ENCODE measurements around the gene CLCN7.

The CLCN7 gene

DNA sequence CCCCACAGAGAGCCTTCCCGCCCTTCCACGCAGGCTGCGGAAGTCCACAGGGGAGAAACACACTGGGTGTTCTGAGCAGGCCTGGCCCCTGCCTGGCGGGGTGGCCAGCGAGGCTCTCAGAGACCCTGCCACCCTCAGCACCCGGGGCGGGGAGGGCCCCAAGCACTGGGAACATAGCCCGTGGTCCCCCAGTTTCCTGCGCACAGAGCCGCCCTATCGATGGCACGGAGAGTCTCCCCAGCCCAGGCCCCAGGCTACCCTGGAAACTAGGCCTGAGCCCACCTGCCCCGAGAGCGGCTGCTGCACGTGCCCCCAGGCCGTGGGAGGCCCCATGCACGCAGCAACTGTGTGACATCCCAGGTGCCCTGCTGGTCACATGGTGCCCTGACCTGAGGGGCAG lies 20.3 kb downstream of the CLCN7 start:
- no peaks in the 10 kb centered on the region for H3K4me1 ChIP-seq (ENCODE audit: control insufficient read depth in 2 of 2, insufficient read depth in 2 of 2, low read length in 2 of 2)
- no peak overlapping the region for H3K27ac ChIP-seq (ENCODE audit: low read depth in 2 of 2, low read length in 2 of 2)
- H3K27me3 ChIP-seq (ENCODE audit: control insufficient read depth in 2 of 2, insufficient read depth in 2 of 2, low read length in 2 of 2) = no peaks in the 10 kb centered on the region
- no peaks in the 10 kb centered on the region for H3K9me3 ChIP-seq (ENCODE audit: control insufficient read depth in 2 of 2, low read length in 2 of 2)
- no peak overlapping the region for H3K9ac ChIP-seq (ENCODE audit: low read depth in 1 of 2, low read length in 2 of 2)
- no peak overlapping the region for H3K4me3 ChIP-seq (ENCODE audit: low read length in 2 of 2)
- H3K36me3 ChIP-seq (ENCODE audit: control insufficient read depth in 2 of 2, insufficient read depth in 2 of 2, low read length in 2 of 2) = peaks cover 18 to 51% of the 10 kb centered on the region in 2 donors

DNA sequence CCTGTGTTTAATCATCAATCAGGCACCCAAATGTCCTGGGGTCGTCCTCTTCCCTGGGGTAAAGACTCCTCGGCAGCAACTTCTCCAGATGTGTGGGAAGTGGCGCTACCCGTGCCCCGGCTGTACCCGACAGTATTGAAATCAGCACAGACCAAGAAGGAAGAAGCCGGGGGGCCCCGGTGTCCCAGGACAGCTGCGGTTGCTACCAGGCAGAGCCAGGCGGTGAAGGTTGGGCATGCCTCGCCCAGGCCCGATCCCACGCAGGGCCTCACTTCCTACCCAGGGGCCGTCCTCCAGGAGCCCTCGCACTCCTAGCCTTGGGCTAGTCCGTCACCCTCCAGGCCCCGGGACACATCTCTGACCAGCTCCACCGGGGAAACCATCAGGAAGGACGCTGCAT lies 21.5 kb downstream of the CLCN7 start:
- Histone ChIP-seq H3K27me3 (ENCODE audit: control insufficient read depth in 2 of 2, insufficient read depth in 2 of 2, low read length in 2 of 2) (no peaks in the 10 kb centered on the region), H3K9me3 (ENCODE audit: control insufficient read depth in 2 of 2, low read length in 2 of 2) (no peaks in the 10 kb centered on the region), H3K36me3 (ENCODE audit: control insufficient read depth in 2 of 2, insufficient read depth in 2 of 2, low read length in 2 of 2) (peaks cover 16 to 46% of the 10 kb centered on the region in 2 donors), H3K27ac (ENCODE audit: low read depth in 2 of 2, low read length in 2 of 2) (no peak overlapping the region), H3K9ac (ENCODE audit: low read depth in 1 of 2, low read length in 2 of 2) (no peak overlapping the region), H3K4me1 (ENCODE audit: control insufficient read depth in 2 of 2, insufficient read depth in 2 of 2, low read length in 2 of 2) (no peaks in the 10 kb centered on the region), H3K4me3 (ENCODE audit: low read length in 2 of 2) (no peak overlapping the region)

DNA sequence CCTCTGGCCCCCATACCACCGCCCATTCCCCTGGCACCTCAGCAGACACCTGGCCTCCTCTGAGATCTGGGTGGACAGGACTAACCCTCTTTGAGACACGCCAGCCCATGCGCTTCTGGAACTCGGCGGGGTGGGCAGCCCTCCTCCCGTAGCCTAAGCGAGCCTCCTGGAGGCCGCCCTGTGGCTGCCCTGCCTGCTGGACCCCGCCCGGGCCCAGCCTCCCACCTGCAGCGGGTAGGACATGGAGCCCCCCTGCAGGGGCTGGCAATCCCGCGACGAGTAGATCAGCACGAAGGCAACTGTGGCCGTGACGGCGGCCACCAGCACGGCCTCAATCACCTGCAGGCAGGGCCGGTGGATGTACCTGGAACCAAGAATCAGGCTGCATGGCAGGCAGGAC lies 22.3 kb downstream of the CLCN7 start:
- Histone ChIP-seq H3K36me3 (ENCODE audit: control insufficient read depth in 2 of 2, insufficient read depth in 2 of 2, low read length in 2 of 2) (peaks cover 18 to 46% of the 10 kb centered on the region in 2 donors), H3K27me3 (ENCODE audit: control insufficient read depth in 2 of 2, insufficient read depth in 2 of 2, low read length in 2 of 2) (no peaks in the 10 kb centered on the region), H3K9ac (ENCODE audit: low read depth in 1 of 2, low read length in 2 of 2) (no peak overlapping the region), H3K4me1 (ENCODE audit: control insufficient read depth in 2 of 2, insufficient read depth in 2 of 2, low read length in 2 of 2) (no peaks in the 10 kb centered on the region), H3K9me3 (ENCODE audit: control insufficient read depth in 2 of 2, low read length in 2 of 2) (no peaks in the 10 kb centered on the region), H3K27ac (ENCODE audit: low read depth in 2 of 2, low read length in 2 of 2) (no peak overlapping the region), H3K4me3 (ENCODE audit: low read length in 2 of 2) (no peak overlapping the region)

DNA sequence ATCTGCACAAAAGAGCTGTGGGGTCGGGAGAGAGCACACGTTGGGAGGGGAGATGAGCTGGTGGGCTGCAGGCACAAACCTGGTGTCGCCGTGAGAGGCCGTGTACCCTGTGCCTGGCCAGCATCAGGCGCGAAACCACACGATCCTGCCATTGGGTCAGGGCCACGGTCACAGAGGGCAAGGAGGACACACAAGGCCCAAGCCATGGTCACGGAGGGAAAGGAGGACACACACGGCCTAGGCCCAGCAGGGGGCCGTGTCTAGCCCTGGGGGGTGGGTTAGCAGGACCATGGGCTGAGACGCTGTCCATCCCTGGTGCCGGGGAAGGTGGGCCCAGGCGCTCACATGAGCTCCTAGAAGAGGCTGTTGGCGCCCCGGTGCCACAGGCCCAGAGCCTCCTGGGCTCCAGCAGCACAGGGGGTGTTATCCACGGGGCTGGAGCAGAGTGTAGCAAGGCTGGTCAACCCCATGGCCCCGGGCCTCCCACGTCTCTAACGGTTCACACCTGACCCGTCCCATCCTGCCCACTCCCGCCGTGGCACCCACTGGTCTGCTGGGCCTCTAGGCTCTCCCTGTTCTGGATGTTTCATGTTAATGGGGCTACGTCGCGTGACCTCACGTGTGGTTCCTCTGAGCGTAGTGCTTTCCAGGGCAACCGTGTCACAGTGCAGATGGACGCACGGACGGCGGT lies 23.0 kb downstream of the CLCN7 start:
- no peaks in the 10 kb centered on the region for H3K4me1 ChIP-seq (ENCODE audit: control insufficient read depth in 2 of 2, insufficient read depth in 2 of 2, low read length in 2 of 2)
- no peak overlapping the region for H3K9ac ChIP-seq (ENCODE audit: low read depth in 1 of 2, low read length in 2 of 2)
- peaks cover 18 to 44% of the 10 kb centered on the region in 2 donors for H3K36me3 ChIP-seq (ENCODE audit: control insufficient read depth in 2 of 2, insufficient read depth in 2 of 2, low read length in 2 of 2)
- H3K4me3 ChIP-seq (ENCODE audit: low read length in 2 of 2) = no peak overlapping the region
- no peaks in the 10 kb centered on the region for H3K27me3 ChIP-seq (ENCODE audit: control insufficient read depth in 2 of 2, insufficient read depth in 2 of 2, low read length in 2 of 2)
- H3K27ac ChIP-seq (ENCODE audit: low read depth in 2 of 2, low read length in 2 of 2) = no peak overlapping the region
- H3K9me3 ChIP-seq (ENCODE audit: control insufficient read depth in 2 of 2, low read length in 2 of 2) = no peaks in the 10 kb centered on the region

DNA sequence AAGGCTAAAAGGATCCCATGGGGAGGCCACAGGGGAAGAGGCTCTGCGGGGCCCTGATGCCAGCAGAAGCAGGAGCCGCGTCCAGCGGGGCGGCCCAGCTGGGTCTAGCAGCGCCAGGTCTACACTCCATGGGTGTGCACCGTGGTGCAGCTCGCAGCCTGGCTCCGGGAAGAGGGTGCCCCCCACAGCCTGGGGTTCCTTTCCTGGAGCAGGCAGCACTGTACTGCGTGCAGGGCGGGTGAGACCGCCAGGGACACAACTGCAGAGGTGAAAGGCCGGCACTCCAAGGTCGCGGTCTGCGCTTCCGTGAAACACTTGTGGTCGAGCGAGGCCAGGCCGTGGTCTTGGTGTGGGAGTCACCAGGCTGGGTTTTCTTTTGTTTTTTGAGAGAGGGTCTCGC lies 24.0 kb downstream of the CLCN7 start:
- no peak overlapping the region for H3K27ac ChIP-seq (ENCODE audit: low read depth in 2 of 2, low read length in 2 of 2)
- no peaks in the 10 kb centered on the region for H3K27me3 ChIP-seq (ENCODE audit: control insufficient read depth in 2 of 2, insufficient read depth in 2 of 2, low read length in 2 of 2)
- H3K4me1 ChIP-seq (ENCODE audit: control insufficient read depth in 2 of 2, insufficient read depth in 2 of 2, low read length in 2 of 2) = no peaks in the 10 kb centered on the region
- no peak overlapping the region for H3K9ac ChIP-seq (ENCODE audit: low read depth in 1 of 2, low read length in 2 of 2)
- H3K9me3 ChIP-seq (ENCODE audit: control insufficient read depth in 2 of 2, low read length in 2 of 2) = no peaks in the 10 kb centered on the region
- H3K36me3 ChIP-seq (ENCODE audit: control insufficient read depth in 2 of 2, insufficient read depth in 2 of 2, low read length in 2 of 2) = peaks cover 14 to 42% of the 10 kb centered on the region in 2 donors
- H3K4me3 ChIP-seq (ENCODE audit: low read length in 2 of 2) = no peak overlapping the region

DNA sequence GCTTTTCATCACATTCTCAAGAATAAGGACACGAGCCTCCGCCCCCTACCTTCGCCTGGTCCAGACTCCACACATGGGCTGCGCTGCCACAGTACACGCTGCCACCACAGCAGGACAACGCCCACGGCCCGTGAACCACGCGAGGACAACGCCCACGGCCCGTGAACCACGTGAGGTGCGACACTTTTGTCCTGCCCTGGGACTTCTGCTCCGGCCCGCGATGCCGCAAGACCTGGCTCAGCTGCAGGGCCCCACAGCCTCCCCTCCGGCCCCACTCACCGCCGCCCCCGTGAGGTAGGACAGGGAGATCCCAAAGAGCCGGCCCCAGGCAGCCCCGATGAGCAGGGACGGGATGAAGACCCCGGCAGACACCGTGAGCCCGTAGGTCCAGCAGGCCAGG lies 24.6 kb downstream of the CLCN7 start:
- no peak overlapping the region for H3K9ac ChIP-seq (ENCODE audit: low read depth in 1 of 2, low read length in 2 of 2)
- no peaks in the 10 kb centered on the region for H3K27me3 ChIP-seq (ENCODE audit: control insufficient read depth in 2 of 2, insufficient read depth in 2 of 2, low read length in 2 of 2)
- H3K9me3 ChIP-seq (ENCODE audit: control insufficient read depth in 2 of 2, low read length in 2 of 2) = no peaks in the 10 kb centered on the region
- no peak overlapping the region for H3K27ac ChIP-seq (ENCODE audit: low read depth in 2 of 2, low read length in 2 of 2)
- no peaks in the 10 kb centered on the region for H3K4me1 ChIP-seq (ENCODE audit: control insufficient read depth in 2 of 2, insufficient read depth in 2 of 2, low read length in 2 of 2)
- no peak overlapping the region for H3K4me3 ChIP-seq (ENCODE audit: low read length in 2 of 2)
- H3K36me3 ChIP-seq (ENCODE audit: control insufficient read depth in 2 of 2, insufficient read depth in 2 of 2, low read length in 2 of 2) = peaks cover 14 to 38% of the 10 kb centered on the region in 2 donors

DNA sequence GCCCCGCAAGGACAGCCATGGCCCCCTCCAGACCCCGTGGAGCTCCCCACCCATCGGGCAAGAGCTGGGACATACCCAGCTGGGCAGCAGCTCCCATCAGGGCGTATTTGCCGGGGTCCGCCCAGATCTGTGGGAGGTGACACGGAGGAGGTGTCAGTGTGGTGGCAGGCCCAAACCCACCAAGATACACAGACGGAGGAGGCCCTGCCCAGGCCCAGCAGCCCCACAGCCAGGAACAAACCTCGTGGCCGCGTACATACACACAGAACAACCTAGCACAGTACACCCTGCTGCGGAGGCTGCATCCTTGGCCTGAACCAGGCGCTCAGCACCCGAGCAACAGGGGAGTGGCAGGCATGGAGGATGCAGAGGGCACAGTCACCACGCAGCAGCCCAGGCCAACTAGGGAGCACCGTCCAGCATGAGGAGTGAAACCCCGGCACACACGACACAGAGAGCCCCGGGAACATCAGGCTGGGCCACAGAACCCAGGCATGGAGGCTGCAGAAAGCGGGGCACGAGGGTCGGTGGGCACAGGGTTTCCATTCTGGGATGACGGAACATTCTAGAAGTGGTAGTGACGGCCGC lies 25.5 kb downstream of the CLCN7 start:
- H3K27ac ChIP-seq (ENCODE audit: low read depth in 2 of 2, low read length in 2 of 2) = no peak overlapping the region
- no peaks in the 10 kb centered on the region for H3K9me3 ChIP-seq (ENCODE audit: control insufficient read depth in 2 of 2, low read length in 2 of 2)
- peaks cover 14 to 33% of the 10 kb centered on the region in 2 donors for H3K36me3 ChIP-seq (ENCODE audit: control insufficient read depth in 2 of 2, insufficient read depth in 2 of 2, low read length in 2 of 2)
- H3K9ac ChIP-seq (ENCODE audit: low read depth in 1 of 2, low read length in 2 of 2) = no peak overlapping the region
- no peak overlapping the region for H3K4me3 ChIP-seq (ENCODE audit: low read length in 2 of 2)
- no peaks in the 10 kb centered on the region for H3K27me3 ChIP-seq (ENCODE audit: control insufficient read depth in 2 of 2, insufficient read depth in 2 of 2, low read length in 2 of 2)
- no peaks in the 10 kb centered on the region for H3K4me1 ChIP-seq (ENCODE audit: control insufficient read depth in 2 of 2, insufficient read depth in 2 of 2, low read length in 2 of 2)

DNA sequence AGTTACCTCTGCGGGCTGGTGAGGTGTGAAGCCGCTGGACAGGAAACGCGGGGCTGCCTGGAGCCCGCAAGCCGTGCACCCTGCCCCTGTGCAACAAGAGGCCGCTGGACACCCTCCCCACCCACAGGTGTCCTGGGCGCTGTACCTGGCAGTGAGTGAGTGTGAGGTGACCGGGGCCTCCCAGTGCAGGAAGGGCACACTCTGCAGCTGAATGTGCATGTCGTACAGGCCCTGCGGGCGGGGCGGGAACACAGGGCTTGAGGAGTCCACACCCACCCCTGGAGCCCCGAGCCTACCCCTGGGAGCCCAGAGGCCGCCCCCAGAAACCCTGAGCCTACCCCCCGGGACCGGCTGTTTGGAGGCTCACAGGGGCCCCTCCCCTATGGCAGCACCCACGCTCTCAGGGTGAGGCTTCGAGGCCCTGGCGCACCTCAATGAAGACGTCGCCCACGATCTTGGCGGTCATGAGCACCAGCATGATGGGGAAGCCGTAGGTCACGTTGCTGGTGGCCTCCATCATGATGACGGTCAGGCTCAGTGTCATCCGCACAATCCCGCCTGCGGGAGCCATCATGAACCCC lies 26.2 kb downstream of the CLCN7 start:
- H3K9me3 ChIP-seq (ENCODE audit: control insufficient read depth in 2 of 2, low read length in 2 of 2) = no peaks in the 10 kb centered on the region
- no peaks in the 10 kb centered on the region for H3K27me3 ChIP-seq (ENCODE audit: control insufficient read depth in 2 of 2, insufficient read depth in 2 of 2, low read length in 2 of 2)
- no peaks in the 10 kb centered on the region for H3K4me1 ChIP-seq (ENCODE audit: control insufficient read depth in 2 of 2, insufficient read depth in 2 of 2, low read length in 2 of 2)
- H3K9ac ChIP-seq (ENCODE audit: low read depth in 1 of 2, low read length in 2 of 2) = no peak overlapping the region
- no peak overlapping the region for H3K4me3 ChIP-seq (ENCODE audit: low read length in 2 of 2)
- peaks cover 14 to 27% of the 10 kb centered on the region in 2 donors for H3K36me3 ChIP-seq (ENCODE audit: control insufficient read depth in 2 of 2, insufficient read depth in 2 of 2, low read length in 2 of 2)
- no peak overlapping the region for H3K27ac ChIP-seq (ENCODE audit: low read depth in 2 of 2, low read length in 2 of 2)

DNA sequence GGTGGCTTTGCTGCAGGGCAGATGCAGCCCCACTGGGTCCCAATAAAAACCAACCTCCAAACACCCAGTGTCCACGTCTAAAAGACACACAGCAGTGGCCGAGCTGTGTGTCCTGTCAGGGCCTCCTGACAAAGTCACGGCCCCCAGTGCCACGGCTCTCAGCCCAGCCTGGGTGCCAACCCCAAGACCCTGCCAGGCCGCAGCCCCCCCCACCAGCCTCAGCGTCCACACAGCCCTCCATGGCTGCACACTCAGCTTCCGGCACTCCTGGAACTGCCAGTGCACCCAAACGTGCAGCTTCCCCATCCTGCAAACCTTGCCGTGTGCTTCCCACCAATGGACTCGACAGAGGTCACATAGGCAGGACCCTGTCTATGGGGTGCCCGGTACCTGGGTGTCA lies 26.9 kb downstream of the CLCN7 start:
- H3K4me1 ChIP-seq (ENCODE audit: control insufficient read depth in 2 of 2, insufficient read depth in 2 of 2, low read length in 2 of 2) = no peaks in the 10 kb centered on the region
- H3K27ac ChIP-seq (ENCODE audit: low read depth in 2 of 2, low read length in 2 of 2) = no peak overlapping the region
- H3K4me3 ChIP-seq (ENCODE audit: low read length in 2 of 2) = no peak overlapping the region
- H3K9me3 ChIP-seq (ENCODE audit: control insufficient read depth in 2 of 2, low read length in 2 of 2) = no peaks in the 10 kb centered on the region
- H3K27me3 ChIP-seq (ENCODE audit: control insufficient read depth in 2 of 2, insufficient read depth in 2 of 2, low read length in 2 of 2) = no peaks in the 10 kb centered on the region
- H3K9ac ChIP-seq (ENCODE audit: low read depth in 1 of 2, low read length in 2 of 2) = no peak overlapping the region
- H3K36me3 ChIP-seq (ENCODE audit: control insufficient read depth in 2 of 2, insufficient read depth in 2 of 2, low read length in 2 of 2) = peaks cover 14 to 22% of the 10 kb centered on the region in 2 donors

DNA sequence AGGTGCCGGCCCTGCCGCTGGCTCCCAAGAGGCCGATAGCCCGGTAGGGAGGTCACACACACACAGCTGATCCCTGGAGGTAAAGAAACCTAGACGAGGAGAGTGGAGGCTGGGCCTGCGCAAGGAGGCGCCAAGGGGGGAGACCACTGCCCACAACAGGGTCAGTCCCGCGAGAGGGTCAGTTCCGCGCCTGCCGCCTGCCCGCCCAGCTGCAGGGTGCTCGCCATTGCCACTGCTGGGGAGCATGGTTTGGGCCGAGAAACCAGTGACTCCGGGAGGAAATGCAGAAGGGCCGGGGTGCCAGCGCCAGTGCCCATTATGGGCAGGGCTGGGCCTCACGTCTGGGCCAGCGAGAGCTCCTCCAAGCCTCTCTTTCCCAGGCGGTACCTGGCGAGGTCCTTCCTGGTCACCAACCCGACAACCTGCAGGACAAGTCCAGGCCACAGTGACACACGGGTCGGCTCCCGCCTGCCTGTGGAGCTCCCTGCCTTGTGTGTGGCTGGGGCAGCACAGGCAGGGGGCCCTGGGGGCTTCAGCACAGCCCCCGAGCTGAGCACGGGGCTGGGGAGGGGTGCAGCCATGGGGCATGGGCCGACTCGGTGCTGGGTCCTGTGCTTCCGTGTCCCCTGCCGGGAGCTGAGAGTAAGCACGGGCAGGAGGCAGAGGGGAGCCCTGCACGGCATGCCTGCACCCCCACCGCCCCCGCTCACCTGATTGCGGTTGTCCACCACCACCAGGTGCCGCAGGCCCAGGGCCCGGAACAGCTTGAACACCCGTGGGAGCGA lies 28.3 kb downstream of the CLCN7 start:
- H3K4me1 ChIP-seq (ENCODE audit: control insufficient read depth in 2 of 2, insufficient read depth in 2 of 2, low read length in 2 of 2) = no peaks in the 10 kb centered on the region
- no peaks in the 10 kb centered on the region for H3K9me3 ChIP-seq (ENCODE audit: control insufficient read depth in 2 of 2, low read length in 2 of 2)
- no peak overlapping the region for H3K27ac ChIP-seq (ENCODE audit: low read depth in 2 of 2, low read length in 2 of 2)
- H3K27me3 ChIP-seq (ENCODE audit: control insufficient read depth in 2 of 2, insufficient read depth in 2 of 2, low read length in 2 of 2) = no peaks in the 10 kb centered on the region
- H3K4me3 ChIP-seq (ENCODE audit: low read length in 2 of 2) = no peak overlapping the region
- H3K36me3 ChIP-seq (ENCODE audit: control insufficient read depth in 2 of 2, insufficient read depth in 2 of 2, low read length in 2 of 2) = peaks cover 14 to 19% of the 10 kb centered on the region in 2 donors
- H3K9ac ChIP-seq (ENCODE audit: low read depth in 1 of 2, low read length in 2 of 2) = no peak overlapping the region
